ENCODE results near the gene NKAIN2.

DNA sequence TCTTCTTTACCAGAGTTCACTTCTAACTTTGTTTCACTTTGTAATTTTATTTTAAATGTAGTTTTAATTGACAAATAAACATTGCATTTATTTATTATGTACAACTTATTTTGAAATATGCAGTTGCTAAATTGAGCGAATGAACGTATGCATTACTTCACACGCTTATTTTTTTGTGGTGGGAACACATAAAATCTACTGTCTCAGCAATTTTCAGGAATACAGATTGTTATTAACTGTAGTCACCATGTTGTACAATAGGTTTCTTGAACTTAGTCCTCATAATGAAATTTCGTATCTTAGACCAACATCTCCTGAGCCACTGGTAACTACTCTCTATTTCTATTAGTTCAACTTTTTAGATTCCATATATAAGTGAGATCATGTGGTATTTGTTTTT, 46.9 kb downstream of the NKAIN2 start:
- TF ChIP-seq, protein P1, sequence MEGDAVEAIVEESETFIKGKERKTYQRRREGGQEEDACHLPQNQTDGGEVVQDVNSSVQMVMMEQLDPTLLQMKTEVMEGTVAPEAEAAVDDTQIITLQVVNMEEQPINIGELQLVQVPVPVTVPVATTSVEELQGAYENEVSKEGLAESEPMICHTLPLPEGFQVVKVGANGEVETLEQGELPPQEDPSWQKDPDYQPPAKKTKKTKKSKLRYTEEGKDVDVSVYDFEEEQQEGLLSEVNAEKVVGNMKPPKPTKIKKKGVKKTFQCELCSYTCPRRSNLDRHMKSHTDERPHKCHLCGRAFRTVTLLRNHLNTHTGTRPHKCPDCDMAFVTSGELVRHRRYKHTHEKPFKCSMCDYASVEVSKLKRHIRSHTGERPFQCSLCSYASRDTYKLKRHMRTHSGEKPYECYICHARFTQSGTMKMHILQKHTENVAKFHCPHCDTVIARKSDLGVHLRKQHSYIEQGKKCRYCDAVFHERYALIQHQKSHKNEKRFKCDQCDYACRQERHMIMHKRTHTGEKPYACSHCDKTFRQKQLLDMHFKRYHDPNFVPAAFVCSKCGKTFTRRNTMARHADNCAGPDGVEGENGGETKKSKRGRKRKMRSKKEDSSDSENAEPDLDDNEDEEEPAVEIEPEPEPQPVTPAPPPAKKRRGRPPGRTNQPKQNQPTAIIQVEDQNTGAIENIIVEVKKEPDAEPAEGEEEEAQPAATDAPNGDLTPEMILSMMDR (conservative IDR thresholded peaks at IDR 0.05; ENCODE audit: low read depth, low read length), result no peak
- no peak for TF ChIP-seq EZH2 (IDR thresholded peaks at IDR 0.05; ENCODE audit: borderline replicate concordance, low read depth, low read length, poor library complexity, severe bottlenecking)
